BLaER1 (cell line): Measurements from ENCODE around the gene FRMD6.

Experiments used
- H3K27ac ChIP-seq: shearing (Covaris generic); formaldehyde crosslinking; 2 replicates; pipeline ENCODE4 v1.8.1; 2022
- H3K27me3 ChIP-seq: shearing (Covaris generic); formaldehyde crosslinking; 2 replicates; pipeline ENCODE4 v1.8.1; 2022
- H3K36me3 ChIP-seq: shearing (Covaris generic); formaldehyde crosslinking; 2 replicates; pipeline ENCODE4 v1.8.1; 2022
- H3K4me1 ChIP-seq: shearing (Covaris generic); formaldehyde crosslinking; 2 replicates; pipeline ENCODE4 v1.8.1; 2022
- H3K4me2 ChIP-seq: shearing (Covaris generic); formaldehyde crosslinking; 2 replicates; pipeline ENCODE4 v1.8.1; 2022
- H3K4me3 ChIP-seq: shearing (Covaris generic); formaldehyde crosslinking; 2 replicates; pipeline ENCODE4 v1.8.1; 2022
- H3K9ac ChIP-seq: shearing (Covaris generic); formaldehyde crosslinking; 2 replicates; pipeline ENCODE4 v1.8.1; 2022
- H3K9me3 ChIP-seq: shearing (Covaris generic); formaldehyde crosslinking; 2 replicates; pipeline ENCODE4 v1.8.1; 2022
- H4K20me1 ChIP-seq: shearing (Covaris generic); formaldehyde crosslinking; 2 replicates; pipeline ENCODE4 v1.8.1; 2022
- Cebpa-rat ChIP-seq: shearing (Covaris generic); IDR thresholded peaks from 2 replicates; pipeline ENCODE4 v1.8.1; 2022

Gene FRMD6

DNA sequence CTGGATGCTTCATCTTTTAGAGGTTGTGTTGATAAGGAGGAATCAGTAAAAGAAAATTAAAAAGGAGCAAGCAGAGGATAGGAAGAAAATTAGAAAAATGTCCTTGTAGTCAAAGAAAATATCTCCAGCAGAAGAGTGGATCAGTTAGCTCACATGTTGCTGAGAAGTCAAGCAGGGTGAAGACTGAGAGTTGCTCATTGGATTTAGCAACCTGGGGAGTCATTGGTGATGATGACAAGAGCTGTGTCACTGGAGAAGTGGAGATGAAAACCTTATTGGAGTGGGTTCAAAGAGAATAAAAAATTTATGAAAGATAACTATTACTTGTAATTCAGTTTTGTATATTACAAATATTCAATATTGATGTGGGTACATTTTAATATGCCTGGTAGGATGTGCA is 9.8 kb downstream of the FRMD6 start:
- Histone ChIP-seq H3K4me3 (no peak overlapping the region), H3K27ac (no peak overlapping the region), H4K20me1 (no peaks in the 10 kb centered on the region), H3K9me3 (no peaks in the 10 kb centered on the region), H3K4me1 (no peaks in the 10 kb centered on the region), H3K4me2 (no peak overlapping the region), H3K9ac (no peak overlapping the region), H3K36me3 (no peaks in the 10 kb centered on the region), H3K27me3 (no peaks in the 10 kb centered on the region)
- no peak for TF ChIP-seq Cebpa-rat

DNA sequence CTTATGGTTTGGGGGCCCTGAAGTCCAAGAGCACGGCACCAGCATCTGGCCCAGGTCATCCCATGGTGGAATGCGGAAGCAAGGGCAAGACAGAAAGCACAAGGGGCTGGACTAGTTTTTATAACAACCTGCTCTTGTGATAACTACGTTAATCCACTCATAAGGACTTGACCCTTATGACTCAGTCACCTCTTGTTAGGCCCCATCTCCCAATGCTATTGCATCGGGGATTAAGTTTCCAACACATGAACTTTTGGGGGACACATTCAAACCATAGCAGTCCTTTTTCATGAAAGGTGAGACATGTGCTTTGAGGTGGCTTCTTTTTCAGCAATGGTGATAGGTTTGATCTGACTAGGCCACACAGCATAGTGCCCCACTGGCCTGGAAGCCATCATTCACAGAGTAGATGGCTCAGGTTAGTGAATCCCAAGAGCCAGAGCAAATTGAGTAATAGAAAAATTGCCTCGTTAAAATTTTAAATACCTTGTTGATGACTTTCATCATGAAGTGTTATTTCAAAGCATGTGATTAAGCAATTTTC is 12.1 kb downstream of the FRMD6 start:
- Histone ChIP-seq H3K27me3 (no peaks in the 10 kb centered on the region), H3K4me3 (no peak overlapping the region), H3K27ac (no peak overlapping the region), H4K20me1 (no peaks in the 10 kb centered on the region), H3K9me3 (no peaks in the 10 kb centered on the region), H3K36me3 (no peaks in the 10 kb centered on the region), H3K4me2 (no peak overlapping the region), H3K9ac (no peak overlapping the region), H3K4me1 (no peaks in the 10 kb centered on the region)
- no peak for TF ChIP-seq Cebpa-rat

DNA sequence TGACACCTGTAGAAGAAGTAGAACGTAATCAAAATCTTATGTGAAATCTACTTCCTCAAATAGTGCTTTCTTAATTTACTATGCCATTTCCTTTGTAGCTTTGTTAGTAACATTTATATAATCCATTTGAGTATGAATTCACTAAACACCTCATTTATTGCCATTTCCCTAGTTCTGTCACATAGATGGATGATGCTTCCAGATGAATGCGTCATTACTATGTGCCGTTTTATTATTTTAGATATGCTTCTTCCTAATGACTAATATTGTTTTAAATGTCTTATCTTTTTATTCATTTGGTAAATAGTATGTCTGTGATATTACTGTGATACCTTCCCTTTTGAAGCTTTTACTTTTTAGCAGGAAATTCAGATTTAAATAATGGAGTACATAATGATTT is 14.4 kb downstream of the FRMD6 start:
- no peaks in the 10 kb centered on the region for H3K9me3 ChIP-seq
- H3K9ac ChIP-seq: no peak overlapping the region
- H3K36me3 ChIP-seq: no peaks in the 10 kb centered on the region
- no peak overlapping the region for H3K27ac ChIP-seq
- H4K20me1 ChIP-seq: no peaks in the 10 kb centered on the region
- no peak for TF ChIP-seq Cebpa-rat
- H3K27me3 ChIP-seq: no peaks in the 10 kb centered on the region
- H3K4me3 ChIP-seq: no peak overlapping the region
- H3K4me2 ChIP-seq: no peak overlapping the region
- no peaks in the 10 kb centered on the region for H3K4me1 ChIP-seq

DNA sequence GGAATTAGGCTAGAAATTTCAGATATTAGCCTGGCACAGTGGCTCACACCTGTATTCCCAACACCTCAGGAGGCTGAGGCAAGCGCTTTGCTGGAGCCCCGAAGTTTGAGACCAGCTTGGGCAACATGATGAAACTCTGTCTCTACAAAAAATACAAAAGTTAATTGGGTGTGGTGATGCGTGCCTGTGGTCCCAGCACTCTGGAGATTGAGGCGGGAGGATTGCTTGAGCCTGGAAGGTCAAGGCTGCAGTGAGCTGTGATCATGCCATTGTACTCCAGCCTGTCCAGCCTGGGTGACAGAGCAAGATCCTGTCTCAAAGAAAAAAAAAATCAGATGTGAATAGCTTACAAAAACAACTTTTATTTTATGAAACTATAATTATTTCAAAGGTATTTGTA is 15.1 kb downstream of the FRMD6 start:
- Histone ChIP-seq H3K9ac (no peak overlapping the region), H3K27me3 (no peaks in the 10 kb centered on the region), H3K9me3 (no peaks in the 10 kb centered on the region), H3K4me2 (no peak overlapping the region), H3K4me3 (no peak overlapping the region), H3K4me1 (no peaks in the 10 kb centered on the region), H3K27ac (no peak overlapping the region), H3K36me3 (no peaks in the 10 kb centered on the region), H4K20me1 (no peaks in the 10 kb centered on the region)
- no peak for TF ChIP-seq Cebpa-rat

DNA sequence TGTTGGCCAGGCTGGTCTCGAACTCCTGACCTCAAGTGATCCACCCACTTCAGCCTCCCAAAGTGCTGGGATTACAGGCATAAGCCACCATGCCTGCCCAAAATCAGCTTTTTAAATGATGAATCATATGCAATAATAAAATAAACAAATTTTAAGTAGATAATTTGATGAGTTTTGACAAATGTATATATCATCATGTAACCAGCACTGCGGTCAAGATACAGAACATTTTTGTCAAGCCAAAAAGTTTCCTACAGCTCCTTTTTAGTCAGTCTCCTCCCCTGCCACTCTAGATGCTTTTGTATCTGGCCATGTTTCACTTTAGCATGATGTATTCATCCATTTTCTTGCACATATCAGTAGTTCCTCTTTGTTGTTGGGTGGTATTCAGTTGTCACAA is 17.2 kb downstream of the FRMD6 start:
- H3K4me1 ChIP-seq: no peaks in the 10 kb centered on the region
- no peaks in the 10 kb centered on the region for H3K9me3 ChIP-seq
- no peak overlapping the region for H3K4me3 ChIP-seq
- H3K9ac ChIP-seq: no peak overlapping the region
- no peak for TF ChIP-seq Cebpa-rat
- H4K20me1 ChIP-seq: no peaks in the 10 kb centered on the region
- H3K27ac ChIP-seq: no peak overlapping the region
- H3K4me2 ChIP-seq: no peak overlapping the region
- no peaks in the 10 kb centered on the region for H3K36me3 ChIP-seq
- H3K27me3 ChIP-seq: no peaks in the 10 kb centered on the region

DNA sequence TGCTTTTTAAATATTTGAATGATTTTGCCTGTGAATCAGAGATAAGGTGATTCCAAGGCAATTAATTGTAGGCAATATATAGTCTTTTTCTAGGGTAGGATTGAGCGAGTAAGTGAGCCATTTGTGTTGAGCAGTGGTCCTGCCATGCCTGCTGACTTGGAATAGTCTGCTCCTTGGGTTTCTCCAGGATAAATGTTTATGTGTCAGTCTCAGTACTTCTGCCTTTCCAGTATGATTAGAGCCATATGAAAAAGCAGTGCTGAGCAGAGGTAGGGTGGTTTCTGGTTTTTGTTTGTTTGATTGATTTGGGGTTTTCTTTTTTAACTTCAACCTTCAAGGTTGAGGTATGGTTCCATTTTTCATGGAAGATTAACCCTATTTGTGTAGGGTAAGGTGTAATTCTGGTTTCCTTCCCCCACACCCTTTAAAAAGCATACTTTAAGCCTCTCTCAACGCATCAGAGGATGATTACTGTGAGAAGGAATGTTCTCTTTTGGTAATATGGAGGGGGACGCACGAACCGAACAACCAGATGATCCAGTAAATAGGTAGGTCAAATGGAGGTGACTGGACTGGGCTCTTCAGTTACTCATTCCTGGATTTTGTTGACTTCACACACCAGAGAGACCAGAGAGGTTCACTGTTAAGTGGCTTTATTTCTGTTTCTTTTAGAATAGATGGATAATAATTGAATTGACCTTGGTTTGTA is 22.7 kb downstream of the FRMD6 start:
- no peaks in the 10 kb centered on the region for H4K20me1 ChIP-seq
- H3K9ac ChIP-seq: no peak overlapping the region
- no peak overlapping the region for H3K4me2 ChIP-seq
- no peak overlapping the region for H3K4me3 ChIP-seq
- TF ChIP-seq Cebpa-rat: no peak
- no peaks in the 10 kb centered on the region for H3K27me3 ChIP-seq
- H3K27ac ChIP-seq: no peak overlapping the region
- H3K9me3 ChIP-seq: no peaks in the 10 kb centered on the region
- H3K36me3 ChIP-seq: no peaks in the 10 kb centered on the region
- H3K4me1 ChIP-seq: no peaks in the 10 kb centered on the region

DNA sequence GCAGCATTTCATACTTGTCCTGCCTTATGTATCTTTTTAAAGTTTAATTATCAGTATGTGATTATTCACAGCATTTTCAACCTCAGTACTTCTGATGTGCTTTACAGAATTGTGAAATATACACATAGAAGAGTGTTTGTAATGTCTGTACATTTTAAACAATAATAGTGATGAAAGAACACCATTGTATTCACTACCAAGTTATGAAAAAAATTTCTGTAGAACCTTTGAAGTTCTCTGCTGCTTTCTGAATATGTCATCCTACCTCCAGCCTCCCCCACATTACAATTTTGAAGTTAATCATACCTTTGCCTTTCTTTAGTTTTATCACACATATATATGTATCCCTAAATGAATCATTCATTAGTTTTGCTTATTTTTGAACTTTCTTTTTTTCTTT is 24.8 kb downstream of the FRMD6 start:
- Histone ChIP-seq H3K4me1 (no peaks in the 10 kb centered on the region), H3K4me2 (no peak overlapping the region), H3K4me3 (no peak overlapping the region), H3K36me3 (no peaks in the 10 kb centered on the region), H3K27ac (no peak overlapping the region), H3K9me3 (no peaks in the 10 kb centered on the region), H4K20me1 (no peaks in the 10 kb centered on the region), H3K9ac (no peak overlapping the region), H3K27me3 (no peaks in the 10 kb centered on the region)
- TF ChIP-seq Cebpa-rat: no peak

DNA sequence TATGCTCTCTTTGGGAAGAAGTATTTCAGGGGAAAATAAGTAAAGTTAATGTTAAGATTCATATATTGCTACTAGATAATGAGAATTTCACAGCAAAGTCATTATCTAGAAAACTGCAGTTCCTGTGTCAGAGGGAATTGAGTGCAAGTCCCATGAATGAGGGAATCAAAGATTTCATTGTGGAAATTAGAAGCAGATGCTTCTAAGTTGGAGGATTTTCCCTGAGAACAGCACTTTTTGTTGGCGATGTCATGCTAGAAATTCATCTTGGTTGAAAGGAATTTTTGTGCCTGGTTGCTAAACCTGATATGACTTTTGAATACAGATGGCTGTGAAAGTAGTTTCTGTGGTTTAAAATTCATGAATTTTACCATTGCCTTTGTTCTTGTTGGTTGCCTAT is 25.6 kb downstream of the FRMD6 start:
- no peaks in the 10 kb centered on the region for H3K4me1 ChIP-seq

DNA sequence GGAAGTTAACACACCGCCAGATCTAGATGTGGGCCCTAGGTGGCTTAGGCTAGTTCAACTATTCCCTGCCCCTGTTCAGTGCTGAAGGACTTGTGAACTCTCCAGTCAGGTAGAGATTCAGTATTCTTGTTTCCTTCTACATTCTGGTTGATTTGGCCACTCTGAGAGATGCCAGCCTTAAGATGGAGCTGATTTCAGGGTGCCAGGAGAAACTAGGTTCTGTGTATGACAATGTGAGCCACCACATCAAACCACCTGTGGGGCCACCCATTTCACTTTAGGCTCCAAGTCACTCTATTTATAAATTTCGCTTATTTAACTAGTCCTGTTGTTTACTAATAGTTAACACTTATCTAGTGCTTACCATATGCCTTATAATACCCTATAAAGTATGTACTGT is 26.0 kb downstream of the FRMD6 start:
- no peak overlapping the region for H3K4me3 ChIP-seq

More for the DNA sequence above, 25.6 kb downstream of the FRMD6 start:
- no peaks in the 10 kb centered on the region for H3K9me3 ChIP-seq
- no peak overlapping the region for H3K4me2 ChIP-seq
- no peaks in the 10 kb centered on the region for H4K20me1 ChIP-seq
- H3K27me3 ChIP-seq: no peaks in the 10 kb centered on the region
- no peak overlapping the region for H3K4me3 ChIP-seq
- H3K36me3 ChIP-seq: no peaks in the 10 kb centered on the region
- no peak for TF ChIP-seq Cebpa-rat
- H3K9ac ChIP-seq: no peak overlapping the region
- no peak overlapping the region for H3K27ac ChIP-seq

DNA sequence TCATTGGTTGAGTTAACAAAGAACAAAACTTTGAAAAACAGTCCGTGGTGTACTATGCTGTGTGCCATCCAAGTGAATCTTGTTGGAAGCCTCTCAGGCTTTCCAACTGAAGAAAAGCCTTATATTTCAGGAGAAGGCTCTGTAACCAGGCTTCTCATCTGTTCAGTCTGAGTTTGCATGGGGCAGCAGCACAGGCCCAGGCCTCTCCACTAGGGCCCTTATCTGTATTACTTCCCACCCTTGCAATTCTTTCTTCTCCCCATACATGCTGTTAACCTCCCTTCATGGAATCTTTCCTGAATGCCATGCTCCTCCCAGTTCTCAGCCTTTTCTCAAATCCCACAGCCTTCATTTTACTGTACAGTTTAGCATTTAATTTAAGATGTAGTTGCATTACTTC is 28.3 kb downstream of the FRMD6 start:
- H3K4me2 ChIP-seq: no peak overlapping the region
- no peak overlapping the region for H3K4me3 ChIP-seq
- no peak for TF ChIP-seq Cebpa-rat
- no peaks in the 10 kb centered on the region for H4K20me1 ChIP-seq
- no peaks in the 10 kb centered on the region for H3K4me1 ChIP-seq
- H3K9me3 ChIP-seq: no peaks in the 10 kb centered on the region
- H3K27ac ChIP-seq: no peak overlapping the region
- H3K27me3 ChIP-seq: no peaks in the 10 kb centered on the region
- no peak overlapping the region for H3K9ac ChIP-seq
- no peaks in the 10 kb centered on the region for H3K36me3 ChIP-seq

More for the DNA sequence above, 26.0 kb downstream of the FRMD6 start:
- Histone ChIP-seq H3K9me3 (no peaks in the 10 kb centered on the region), H3K4me1 (no peaks in the 10 kb centered on the region), H3K27ac (no peak overlapping the region), H3K9ac (no peak overlapping the region), H3K27me3 (no peaks in the 10 kb centered on the region), H4K20me1 (no peaks in the 10 kb centered on the region), H3K36me3 (no peaks in the 10 kb centered on the region), H3K4me2 (no peak overlapping the region)
- TF ChIP-seq Cebpa-rat: no peak

DNA sequence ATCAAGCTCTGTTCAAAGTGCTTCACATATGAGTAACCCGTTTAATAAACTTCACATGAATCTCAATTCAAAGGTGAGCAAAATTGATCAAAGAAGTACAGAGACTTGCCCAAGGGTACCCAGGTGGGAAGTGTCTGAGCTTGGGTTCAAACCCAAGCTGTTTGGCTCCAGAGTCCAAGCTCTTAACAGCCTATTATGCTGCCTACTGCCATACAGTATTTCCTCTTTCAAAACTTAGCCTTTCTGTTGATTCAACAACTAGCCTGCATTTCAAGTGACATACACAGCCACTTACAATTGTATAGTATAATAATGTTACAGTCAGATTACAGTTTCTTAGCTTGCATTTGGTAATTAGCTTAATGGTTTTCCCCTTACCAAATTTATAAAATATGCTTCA is 29.7 kb downstream of the FRMD6 start:
- Histone ChIP-seq H3K27ac (no peak overlapping the region), H3K9ac (no peak overlapping the region), H4K20me1 (no peaks in the 10 kb centered on the region), H3K36me3 (no peaks in the 10 kb centered on the region), H3K9me3 (no peaks in the 10 kb centered on the region), H3K27me3 (no peaks in the 10 kb centered on the region), H3K4me1 (no peaks in the 10 kb centered on the region), H3K4me3 (no peak overlapping the region), H3K4me2 (no peak overlapping the region)
- TF ChIP-seq Cebpa-rat: no peak
